Hepatocyte (in vitro differentiated cells): Measurements from ENCODE around the gene TRAM2. TPM values are rescaled to one million over a fixed set of nuclear protein-coding genes. Genes with fewer than 3 reads are reported as not detected.
A peak's percentile ranks its signal among the peaks of the same experiment; 100 is the strongest.

Experiments used
- DNase-seq: peaks from one replicate; pipeline ENCODE4 v3.0.0-alpha.2; 2016; ENCODE audit warnings: low spot score
- H2AFZ ChIP-seq: fragments of 200-600 bp; sonication (generic); 2 replicates; pipeline ENCODE4 v1.6.0; 2016; ENCODE audit warnings: antibody characterized with exemption, mild to moderate bottlenecking
- H3K27ac ChIP-seq: fragments of 200-600 bp; sonication (generic); 2 replicates; pipeline ENCODE4 v1.5.1; 2016; ENCODE audit warnings: mild to moderate bottlenecking
- H3K27me3 ChIP-seq: fragments of 200-600 bp; sonication (generic); 2 replicates; pipeline ENCODE4 v1.6.1; 2016
- H3K36me3 ChIP-seq: fragments of 200-600 bp; sonication (generic); replicated peaks from 2 replicates; pipeline ENCODE4 v1.5.1; 2016; ENCODE audit warnings: low read depth; ENCODE audit not compliant: insufficient read depth
- H3K4me1 ChIP-seq: fragments of 200-600 bp; sonication (generic); 2 replicates; pipeline ENCODE4 v1.5.1; 2016; ENCODE audit warnings: mild to moderate bottlenecking, moderate library complexity; ENCODE audit not compliant: insufficient read depth
- H3K4me2 ChIP-seq: fragments of 200-600 bp; sonication (generic); 2 replicates; pipeline ENCODE4 v1.6.0; 2016
- H3K4me3 ChIP-seq: fragments of 200-600 bp; sonication (generic); 2 replicates; pipeline ENCODE4 v1.5.1; 2016; ENCODE audit warnings: mild to moderate bottlenecking
- H3K79me2 ChIP-seq: fragments of 200-600 bp; sonication (generic); 2 replicates; pipeline ENCODE4 v1.6.0; 2017; ENCODE audit warnings: mild to moderate bottlenecking
- H3K9me2 ChIP-seq: fragments of 200-600 bp; sonication (generic); replicated peaks from 2 replicates; pipeline ENCODE4 v1.6.0; 2017; ENCODE audit warnings: mild to moderate bottlenecking; ENCODE audit not compliant: insufficient read depth
- H3K9me3 ChIP-seq: fragments of 200-600 bp; sonication (generic); 2 replicates; pipeline ENCODE4 v1.5.1; 2016; ENCODE audit warnings: low read depth, mild to moderate bottlenecking
- H4K20me1 ChIP-seq: fragments of 200-600 bp; sonication (generic); 2 replicates; pipeline ENCODE4 v1.6.0; 2016; ENCODE audit warnings: mild to moderate bottlenecking; ENCODE audit not compliant: insufficient read depth, poor library complexity, severe bottlenecking
- CTCF ChIP-seq: fragments of 200-600 bp; sonication (generic); IDR thresholded peaks from 2 replicates; pipeline ENCODE4 v1.5.1; 2016; ENCODE audit warnings: antibody characterized with exemption, mild to moderate bottlenecking; ENCODE audit not compliant: poor library complexity
- EZH2 ChIP-seq: fragments of 200-600 bp; sonication (generic); IDR thresholded peaks from 2 replicates; pipeline ENCODE4 v1.6.1; 2016; ENCODE audit warnings: antibody characterized with exemption, mild to moderate bottlenecking, borderline replicate concordance
- EZH2phosphoT487 ChIP-seq: fragments of 200-600 bp; sonication (generic); IDR thresholded peaks from one replicate; pipeline ENCODE4 v1.6.1; 2018; ENCODE audit warnings: antibody characterized with exemption, mild to moderate bottlenecking, low read depth, moderate library complexity; ENCODE audit not compliant: unreplicated experiment, severe bottlenecking
- WGBS: methylation state at CpG from one replicate; pipeline ENCODE4 v1.1.6; 2016; ENCODE audit warnings: low lambda C conversion rate; ENCODE audit errors: missing lambda C conversion rate; 5-methylcytosine and 5-hydroxymethylcytosine counted together
- polyA plus RNA-seq: library from polyadenylated mRNA; unstranded; fragments of >200 nt; fragmentation: Nextera tagmentation; extraction: Ambion mirVana; gene quantifications from 2 replicates; pipeline ENCODE4 v1.2.1, GENCODE V29; 2016
- total RNA-seq: library from RNA; depleted of rRNA; stranded (reverse); fragments of >200 nt; gene quantifications from 2 replicates; pipeline ENCODE4 v1.2.3, GENCODE V29; 2014

Gene TRAM2
- total and polyA plus RNA-seq, 2 experiments from 2014 or later, result 29.6 to 47.6 TPM

GRCh38 chr6:52577778-52578463 is 1.1 kb upstream of the TRAM2 start:
- Histone ChIP-seq H3K9me3 (no peaks in the 10 kb centered on the region), H3K4me1 (peaks cover 31% of the 10 kb centered on the region), H3K4me3 (peak overlapping the region; percentile 100), H2AFZ (peak overlapping the region; percentile 98), H3K36me3 (no peaks in the 10 kb centered on the region), H4K20me1 (peaks cover 5% of the 10 kb centered on the region), H3K9me2 (no peaks in the 10 kb centered on the region), H3K27ac (peak overlapping the region; percentile 100), H3K27me3 (no peaks in the 10 kb centered on the region), H3K4me2 (peak overlapping the region; percentile 92), H3K79me2 (peaks cover 40% of the 10 kb centered on the region)
- TF ChIP-seq CTCF (no peak), EZH2phosphoT487 (no peak), EZH2 (no peak)
- no peak for DNase-seq
- WGBS, result 80% methylated on average over 9 of the region's 9 CpGs

- Histone ChIP-seq H3K4me3 (peak overlapping the region; percentile 95), H3K27me3 (no peaks in the 10 kb centered on the region), H3K9me2 (no peaks in the 10 kb centered on the region), H3K79me2 (peaks cover 54% of the 10 kb centered on the region), H2AFZ (peak overlapping the region; percentile 66), H3K27ac (peak overlapping the region; percentile 89), H3K9me3 (no peaks in the 10 kb centered on the region), H3K36me3 (no peaks in the 10 kb centered on the region), H4K20me1 (peaks cover 6% of the 10 kb centered on the region), H3K4me2 (peak overlapping the region; percentile 87), H3K4me1 (peaks cover 36% of the 10 kb centered on the region)
- TF ChIP-seq CTCF (peak; percentile 69), EZH2phosphoT487 (no peak), EZH2 (no peak)
- WGBS, result 3% methylated on average over 39 of the region's 51 CpGs
- peak; percentile 88 for DNase-seq
These were observed 353 bp downstream of the TRAM2 start for GRCh38 chr6:52576392-52577021.

GRCh38 chr6:52576054-52576391 is 837 bp downstream of the TRAM2 start:
- H3K4me3 ChIP-seq, result peak overlapping the region; percentile 95
- peak overlapping the region; percentile 66 for H2AFZ ChIP-seq
- H3K27ac ChIP-seq, result peak overlapping the region; percentile 89
- peaks cover 11% of the 10 kb centered on the region for H4K20me1 ChIP-seq
- H3K36me3 ChIP-seq, result no peaks in the 10 kb centered on the region
- WGBS, result 61% methylated on average over 8 of the region's 8 CpGs
- peaks cover 41% of the 10 kb centered on the region for H3K4me1 ChIP-seq
- no peaks in the 10 kb centered on the region for H3K27me3 ChIP-seq
- no peaks in the 10 kb centered on the region for H3K9me3 ChIP-seq
- peak overlapping the region; percentile 87 for H3K4me2 ChIP-seq
- TF ChIP-seq EZH2phosphoT487 (no peak), CTCF (no peak), EZH2 (no peak)
- no peaks in the 10 kb centered on the region for H3K9me2 ChIP-seq
- H3K79me2 ChIP-seq, result peaks cover 58% of the 10 kb centered on the region
- DNase-seq, result no peak
